MCF 10A (cell line): ENCODE results near the gene TWSG1. TPM values are rescaled to one million over a fixed set of nuclear protein-coding genes. Genes with fewer than 3 reads are reported as not detected.

Source experiments
- BruUV-seq: library from RNA; stranded (reverse); fragments of 400-500 nt; replicated peaks from 2 replicates; lab custom pipeline; 2021; lab: Mats Ljungman, UMichigan
- CTCF ChIA-PET: fragments of 300-600 bp; sonication (Branson Sonifier 250); formaldehyde crosslinking; extraction: SDS; loops from one replicate; lab custom pipeline; 2021; ENCODE audit warnings: antibody characterized with exemption, inconsistent platforms; lab: Yijun Ruan, JAX
- POLR2A ChIA-PET: fragments of 300-600, 350-650 bp; sonication (Branson Sonifier 250); formaldehyde crosslinking; extraction: SDS; loops from one replicate; lab custom pipeline; 2020; ENCODE audit warnings: antibody characterized with exemption, inconsistent platforms; lab: Yijun Ruan, JAX
- DNase-seq: peaks from one replicate; pipeline ENCODE4 v3.0.0-alpha.2; 2018; ENCODE audit not compliant: unreplicated experiment
- H3K27ac Mint-ChIP-seq: one replicate; pipeline ENCODE4 v1.8.0; 2022; ENCODE audit warnings: mild to moderate bottlenecking, low read depth, mixed read lengths; ENCODE audit not compliant: unreplicated experiment
- H3K27me3 Mint-ChIP-seq: one replicate; pipeline ENCODE4 v1.8.0; 2022; ENCODE audit warnings: mixed read lengths; ENCODE audit not compliant: insufficient read depth, unreplicated experiment
- H3K36me3 Mint-ChIP-seq: one replicate; pipeline ENCODE4 v1.8.0; 2022; ENCODE audit warnings: mild to moderate bottlenecking, moderate library complexity, mixed read lengths; ENCODE audit not compliant: insufficient read depth, unreplicated experiment
- H3K4me1 Mint-ChIP-seq: one replicate; pipeline ENCODE4 v1.8.0; 2022; ENCODE audit warnings: mixed read lengths; ENCODE audit not compliant: insufficient read depth, unreplicated experiment
- H3K4me3 Mint-ChIP-seq: one replicate; pipeline ENCODE4 v1.8.0; 2022; ENCODE audit warnings: mild to moderate bottlenecking, moderate library complexity, mixed read lengths; ENCODE audit not compliant: unreplicated experiment
- H3K9me3 Mint-ChIP-seq: one replicate; pipeline ENCODE4 v1.8.0; 2022; ENCODE audit warnings: mixed read lengths; ENCODE audit not compliant: unreplicated experiment
- intact Hi-C: fragments of 100-400 bp; cut with micrococcal nuclease; formaldehyde crosslinking; loops from 2 replicates; pipeline ENCODE4 v1.14.1; 2022
- total RNA-seq: library from RNA; stranded (reverse); gene quantifications from 2 replicates; pipeline ENCODE4 v1.2.3, GENCODE V29; 2022
- TF ChIP-seq, protein P1 (sequence below): fragments of 200-600 bp; IDR thresholded peaks from one replicate; pipeline ENCODE4 v1.8.0; 2022; ENCODE audit warnings: antibody characterized with exemption, mild to moderate bottlenecking; ENCODE audit not compliant: unreplicated experiment

The TWSG1 gene
- total RNA-seq, 1 experiment from 2014 or later: 26.0 TPM

GRCh38 chr18:9387891-9388290 lies 53.3 kb downstream of the TWSG1 start:
- no peaks in the 10 kb centered on the region for H3K9me3 Mint-ChIP-seq
- H3K36me3 Mint-ChIP-seq: peaks cover 13% of the 10 kb centered on the region
- H3K4me3 Mint-ChIP-seq: no peak overlapping the region
- no peaks in the 10 kb centered on the region for H3K4me1 Mint-ChIP-seq
- ChIA-PET CTCF (no interaction called here), POLR2A (no interaction called here)
- no peak overlapping the region for H3K27ac Mint-ChIP-seq
- intact Hi-C loops: no loop called here
- no peak for DNase-seq
- no TSS peak for BruUV-seq
- H3K27me3 Mint-ChIP-seq: no peaks in the 10 kb centered on the region
- TF ChIP-seq, protein P1, sequence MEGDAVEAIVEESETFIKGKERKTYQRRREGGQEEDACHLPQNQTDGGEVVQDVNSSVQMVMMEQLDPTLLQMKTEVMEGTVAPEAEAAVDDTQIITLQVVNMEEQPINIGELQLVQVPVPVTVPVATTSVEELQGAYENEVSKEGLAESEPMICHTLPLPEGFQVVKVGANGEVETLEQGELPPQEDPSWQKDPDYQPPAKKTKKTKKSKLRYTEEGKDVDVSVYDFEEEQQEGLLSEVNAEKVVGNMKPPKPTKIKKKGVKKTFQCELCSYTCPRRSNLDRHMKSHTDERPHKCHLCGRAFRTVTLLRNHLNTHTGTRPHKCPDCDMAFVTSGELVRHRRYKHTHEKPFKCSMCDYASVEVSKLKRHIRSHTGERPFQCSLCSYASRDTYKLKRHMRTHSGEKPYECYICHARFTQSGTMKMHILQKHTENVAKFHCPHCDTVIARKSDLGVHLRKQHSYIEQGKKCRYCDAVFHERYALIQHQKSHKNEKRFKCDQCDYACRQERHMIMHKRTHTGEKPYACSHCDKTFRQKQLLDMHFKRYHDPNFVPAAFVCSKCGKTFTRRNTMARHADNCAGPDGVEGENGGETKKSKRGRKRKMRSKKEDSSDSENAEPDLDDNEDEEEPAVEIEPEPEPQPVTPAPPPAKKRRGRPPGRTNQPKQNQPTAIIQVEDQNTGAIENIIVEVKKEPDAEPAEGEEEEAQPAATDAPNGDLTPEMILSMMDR: no peak

DNA sequence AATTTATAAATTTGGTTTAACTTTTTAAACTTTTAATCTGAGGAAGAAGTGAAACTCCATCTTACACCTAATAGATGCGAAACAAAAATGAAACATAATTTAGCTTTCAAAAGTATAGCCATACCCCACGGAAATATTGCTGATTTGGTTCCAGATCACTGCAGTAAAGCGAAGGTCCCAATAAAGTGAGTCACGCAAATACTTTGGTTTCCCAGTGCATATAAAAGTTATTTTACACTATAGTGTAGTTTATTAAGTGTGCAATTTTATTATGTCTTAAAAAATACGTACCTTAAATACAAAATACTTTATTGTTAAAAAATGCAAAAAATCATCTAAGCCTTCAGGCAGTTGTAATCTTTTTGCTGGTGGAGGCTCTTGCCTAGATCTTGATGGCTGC lies 55.1 kb downstream of the TWSG1 start:
- ChIA-PET CTCF (no interaction called here), POLR2A (no interaction called here)
- DNase-seq: no peak
- TF ChIP-seq, protein P1: no peak
- H3K4me1 Mint-ChIP-seq: no peaks in the 10 kb centered on the region
- no peak overlapping the region for H3K27ac Mint-ChIP-seq
- BruUV-seq: no TSS peak
- peaks cover 13% of the 10 kb centered on the region for H3K36me3 Mint-ChIP-seq
- H3K27me3 Mint-ChIP-seq: no peaks in the 10 kb centered on the region
- H3K4me3 Mint-ChIP-seq: no peak overlapping the region
- no peaks in the 10 kb centered on the region for H3K9me3 Mint-ChIP-seq
- intact Hi-C loops: no loop called here

- H3K27me3 Mint-ChIP-seq: no peaks in the 10 kb centered on the region
- no peaks in the 10 kb centered on the region for H3K4me1 Mint-ChIP-seq
- no peak overlapping the region for H3K4me3 Mint-ChIP-seq
- TF ChIP-seq, protein P1: no peak
- intact Hi-C loops: no loop called here
- H3K36me3 Mint-ChIP-seq: peaks cover 19% of the 10 kb centered on the region
- POLR2A ChIA-PET: no interaction called here
- no peaks in the 10 kb centered on the region for H3K9me3 Mint-ChIP-seq
- BruUV-seq: no TSS peak
- CTCF ChIA-PET: interaction anchor here (0.5 to 1.4 kb wide), 3 partner anchors 26 to 124 kb away, joined by 3 to 5 read pairs (median 3); no protein-coding TSS in a partner anchor
- DNase-seq: no peak
- H3K27ac Mint-ChIP-seq: no peak overlapping the region
Observed at GRCh38 chr18:9392726-9393125, 58.2 kb downstream of the TWSG1 start.

DNA sequence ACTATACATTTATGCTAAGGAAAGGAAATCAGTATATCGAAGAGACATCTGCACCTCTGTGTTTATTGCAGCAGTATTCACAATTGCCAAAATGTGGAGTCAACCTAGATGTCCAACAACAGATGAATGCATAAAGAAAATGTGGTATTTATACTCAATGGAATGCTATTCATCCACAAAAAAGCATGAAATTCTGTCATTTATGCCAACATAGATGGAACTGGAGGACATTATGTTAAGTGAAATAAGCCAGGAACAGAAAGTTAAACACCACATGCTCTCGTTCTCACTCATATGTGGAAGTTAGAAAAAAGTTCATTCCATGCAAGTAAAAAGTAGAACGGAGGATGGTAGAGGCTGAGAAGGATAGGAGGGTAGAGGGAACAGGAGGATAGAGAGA lies 59.5 kb downstream of the TWSG1 start:
- H3K27me3 Mint-ChIP-seq: no peaks in the 10 kb centered on the region
- H3K9me3 Mint-ChIP-seq: no peaks in the 10 kb centered on the region
- DNase-seq: no peak
- no peak overlapping the region for H3K4me3 Mint-ChIP-seq
- ChIA-PET CTCF (interaction anchor here (1.4 kb wide), 1 partner anchor 27 kb away, joined by 5 read pairs; no protein-coding TSS in a partner anchor), POLR2A (no interaction called here)
- TF ChIP-seq, protein P1: no peak
- no TSS peak for BruUV-seq
- peaks cover 19% of the 10 kb centered on the region for H3K36me3 Mint-ChIP-seq
- intact Hi-C loops: no loop called here
- no peak overlapping the region for H3K27ac Mint-ChIP-seq
- H3K4me1 Mint-ChIP-seq: no peaks in the 10 kb centered on the region
